Stimulated activated CD4-positive, alpha-beta T cell treated with anti-CD3 and anti-CD28 coated beads, Interleukin-15, amount 100 ng/mL, for 1 hour (primary cell): ENCODE data around the gene IFNA2.
"Not testable (repeated sequence)": the region's sequence is repeated elsewhere in the genome, so short reads cannot be mapped to it uniquely, and the experiment has no call there.

Experiments
- DNase-seq, 2 donors: peaks; one replicate each; pipeline ENCODE4 v3.0.0-alpha.2; 2020; ENCODE audit warnings: low read depth in 1 of 2, low spot score in 1 of 2

The IFNA2 gene

DNA sequence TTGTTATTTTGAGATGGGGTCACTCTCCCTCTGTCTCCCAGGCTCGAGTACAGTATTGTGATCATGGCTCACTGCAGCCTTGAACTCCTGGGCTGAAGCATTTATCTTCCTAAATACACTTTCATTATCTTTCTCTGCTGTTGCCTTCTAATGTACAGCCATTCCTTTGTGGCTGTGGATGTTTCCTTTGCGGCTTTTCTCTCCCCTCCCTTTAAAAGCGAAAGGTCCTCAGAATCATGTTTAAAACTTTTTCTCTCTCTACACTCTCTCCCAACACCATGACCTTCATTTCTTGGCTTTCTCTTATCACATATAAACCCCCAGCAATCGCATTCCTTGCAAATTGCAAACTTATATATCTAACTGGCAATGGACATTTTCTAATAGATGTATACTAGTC lies 1.6 kb downstream of the IFNA2 start:
- DNase-seq, result no peak

- DNase-seq, result no peak
These were observed 3.5 kb downstream of the IFNA2 start for GRCh38 chr9:21381448-21382339.

DNA sequence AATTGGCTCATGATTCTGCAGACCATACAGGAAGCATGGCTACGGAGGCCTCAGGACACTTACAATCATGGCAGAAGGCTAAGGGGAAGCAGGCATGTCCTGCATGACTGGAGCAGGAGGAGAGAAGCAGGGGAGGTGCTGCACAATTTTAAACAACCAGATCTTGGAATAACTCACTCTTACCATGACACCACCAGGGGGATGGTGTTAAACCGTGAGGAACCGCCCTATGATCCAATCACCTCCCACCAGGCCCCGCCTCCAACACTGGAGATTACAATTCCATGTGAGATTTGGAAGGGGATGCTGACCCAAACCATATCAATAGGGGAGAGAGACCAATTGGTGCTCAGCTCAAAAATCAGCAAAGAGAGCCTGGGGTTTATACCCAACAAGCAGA lies 13.7 kb downstream of the IFNA2 start:
- not testable (repeated sequence) for DNase-seq

DNA sequence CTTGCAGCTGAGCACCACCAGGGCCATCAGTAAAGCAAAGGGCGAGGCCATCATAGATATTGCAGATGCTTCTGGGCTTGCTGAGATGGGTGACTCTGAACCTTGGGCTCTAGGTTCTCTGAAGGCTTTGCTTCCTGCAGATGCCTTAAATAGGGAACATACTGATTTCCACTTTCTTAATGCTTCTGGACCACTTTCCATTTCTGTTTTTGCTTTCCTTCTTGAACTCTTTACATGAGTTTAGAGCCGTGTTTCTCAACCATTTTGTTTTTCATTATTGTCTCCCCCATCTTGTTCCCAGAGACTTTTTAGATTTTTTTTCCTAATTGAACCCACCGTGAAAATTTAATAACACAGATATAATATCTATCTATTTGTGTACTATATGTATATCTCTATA lies 17.2 kb downstream of the IFNA2 start, which contains the start of gene IFNA13:
Gene IFNA13 (minus strand): TSS at position 101 of the 400 bp plus-strand sequence. CDS start 47 bp downstream, at position 54.
- no peak for DNase-seq

- not testable (repeated sequence) for DNase-seq
These were observed 18.0 kb downstream of the IFNA2 start for GRCh38 chr9:21367169-21367568.

GRCh38 chr9:21362287-21362686 lies 22.9 kb downstream of the IFNA2 start:
- DNase-seq, result no peak

DNA sequence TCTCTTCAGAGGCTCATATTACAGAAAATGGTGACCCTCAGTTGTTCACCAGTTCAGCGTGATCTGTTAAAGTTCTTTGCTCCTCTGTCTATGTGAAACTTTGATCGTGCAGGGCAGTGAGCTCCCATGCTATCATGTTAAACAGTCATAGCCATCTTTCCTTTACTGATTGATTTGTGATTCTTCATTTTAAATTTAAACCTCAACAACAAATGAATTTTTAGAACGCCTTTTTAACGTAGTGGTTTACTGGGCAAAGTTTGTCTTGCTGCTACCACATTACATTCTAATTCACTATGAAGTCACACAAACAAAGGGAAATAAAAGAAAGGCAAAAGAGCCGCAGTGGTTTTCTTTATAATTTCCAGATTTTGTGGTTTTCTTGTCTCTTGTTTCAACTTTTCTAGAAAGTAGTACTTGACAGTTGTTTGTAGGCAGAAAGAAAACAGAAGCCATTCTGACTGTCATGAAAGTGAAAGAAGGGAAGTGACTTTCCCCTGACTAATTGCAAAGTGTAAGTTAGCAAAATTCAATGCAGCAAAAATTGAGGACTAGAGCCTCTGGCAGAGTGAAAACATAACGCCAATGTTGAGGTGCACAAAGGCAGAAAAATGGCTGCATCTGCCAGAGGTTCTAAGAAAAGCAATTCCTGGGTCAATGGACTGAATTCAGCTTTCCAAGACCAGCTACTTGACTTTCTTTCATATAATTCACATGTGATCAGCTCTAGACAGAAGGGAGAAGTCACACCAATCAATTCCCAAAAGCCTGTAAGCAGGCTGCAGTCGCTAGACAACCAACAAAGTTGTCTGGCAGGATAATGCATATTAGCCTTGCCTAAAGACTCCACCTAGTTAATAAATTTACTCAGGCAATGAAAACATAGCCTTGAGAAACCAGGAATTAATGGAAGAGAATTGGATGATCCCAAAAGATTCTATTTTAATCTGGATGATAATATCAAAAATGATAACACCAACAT lies 27.4 kb downstream of the IFNA2 start:
- DNase-seq, result no peak

- no peak for DNase-seq
These were observed 34.4 kb downstream of the IFNA2 start, which contains the start of gene IFNA6 for GRCh38 chr9:21350787-21351186. TSS of gene IFNA6 (minus strand) at chr9:21350887. CDS start at chr9:21350887, 0 bp downstream.

DNA sequence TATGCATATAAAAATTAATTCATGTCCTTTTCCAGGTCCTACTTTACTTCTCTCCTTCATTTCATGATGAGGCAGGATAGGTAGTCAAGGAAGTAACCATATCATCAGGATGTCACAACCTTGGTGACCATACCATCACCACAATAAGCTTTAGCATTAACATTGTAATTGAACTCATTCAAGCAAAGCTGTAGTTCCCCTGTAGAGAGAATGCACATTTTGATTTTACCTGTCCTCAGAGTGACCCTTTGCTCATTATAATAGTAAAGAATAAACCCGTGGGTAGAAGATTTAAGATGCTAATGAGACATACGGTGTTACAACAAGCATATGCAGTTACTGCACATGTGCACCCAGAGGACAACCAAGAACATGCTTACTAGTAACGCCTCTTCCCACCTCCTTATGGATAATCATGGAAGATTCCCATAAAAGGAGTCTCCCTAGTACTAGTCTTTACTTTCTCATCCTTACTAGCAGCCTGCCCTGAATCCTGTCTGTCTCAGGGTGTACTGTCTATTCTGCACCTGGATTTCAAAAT lies 36.7 kb downstream of the IFNA2 start:
- DNase-seq, result no peak

DNA sequence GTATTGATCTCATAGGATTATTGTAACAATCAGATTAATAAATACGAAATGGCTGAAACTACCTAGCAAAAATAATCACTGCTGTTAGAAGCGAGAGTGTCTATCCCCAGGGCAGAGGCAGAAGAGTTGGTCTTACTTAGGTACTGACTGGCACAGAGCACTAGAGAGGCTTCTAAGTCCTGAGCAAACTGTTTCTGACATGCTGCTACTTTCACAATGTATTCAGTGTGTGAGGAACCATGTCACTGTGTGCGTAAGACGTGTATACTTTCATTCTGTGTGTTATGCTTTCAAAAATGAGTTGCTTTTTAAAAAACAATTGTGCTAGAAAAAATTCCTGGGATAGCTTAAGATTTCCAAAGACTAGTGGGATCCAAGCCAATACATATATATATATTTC lies 44.5 kb downstream of the IFNA2 start:
- DNase-seq, result no peak

DNA sequence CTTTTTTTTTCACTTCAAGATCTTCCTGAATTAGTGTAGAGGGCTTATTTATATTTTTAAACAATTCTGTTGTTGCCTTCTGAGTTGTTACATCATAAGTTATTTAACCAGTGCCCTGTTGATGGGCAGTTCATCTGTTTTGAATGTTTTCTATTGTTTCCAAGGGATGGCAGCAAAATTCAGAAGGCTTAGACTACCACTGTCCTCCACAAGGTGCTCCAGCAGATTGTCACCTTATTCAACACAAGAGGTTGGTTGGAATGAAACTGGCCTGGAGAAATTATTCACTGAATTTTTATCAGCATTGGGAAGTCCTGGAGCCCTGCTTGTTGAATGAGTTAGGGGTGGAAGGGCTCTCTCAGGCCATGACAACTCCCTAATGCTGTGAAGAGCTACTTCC lies 48.7 kb downstream of the IFNA2 start:
- no peak for DNase-seq

DNA sequence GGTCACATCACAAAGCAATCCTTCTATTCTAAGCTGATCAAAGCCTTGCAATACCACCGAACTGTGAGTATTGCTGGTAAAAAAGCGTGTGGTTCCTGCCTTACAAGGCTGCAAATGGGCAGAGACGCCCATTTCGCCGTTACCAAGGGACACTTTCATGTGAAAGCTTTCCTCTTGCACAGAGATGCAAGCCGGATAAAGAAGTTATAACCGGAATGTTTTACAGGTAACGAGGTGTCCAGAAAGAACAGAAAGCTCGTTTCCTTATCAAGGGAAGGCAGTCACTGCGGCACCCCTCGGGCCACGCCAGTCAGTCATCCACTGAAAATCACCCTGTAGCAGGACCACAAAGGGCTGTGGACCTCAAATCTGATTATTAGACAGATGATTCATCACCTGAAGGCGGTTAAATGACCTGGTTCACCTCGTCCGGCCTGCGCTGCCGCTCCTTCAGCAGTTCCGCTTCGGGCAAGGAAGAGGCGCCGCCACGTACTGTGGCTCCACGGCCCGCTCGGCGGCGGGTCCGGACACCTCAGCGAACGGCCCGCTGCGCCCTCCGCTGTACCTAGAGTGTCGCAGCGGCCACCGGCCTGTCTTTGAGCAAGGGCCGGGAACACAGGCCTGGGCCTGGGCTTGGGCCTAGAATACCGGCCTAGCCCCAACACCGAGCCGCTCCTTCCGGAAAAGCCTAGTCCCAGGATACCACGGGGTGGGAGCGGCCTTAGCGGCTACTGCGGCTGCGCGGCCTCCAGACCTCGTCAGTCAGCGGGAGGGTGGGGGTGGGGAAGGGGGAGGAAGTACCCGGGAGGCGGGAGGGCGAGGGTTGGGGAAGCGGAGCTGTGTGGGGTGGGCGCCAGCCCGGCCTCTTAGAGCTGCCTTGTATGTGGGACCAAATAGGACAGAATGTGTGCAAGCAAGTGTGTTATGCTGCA lies 50.2 kb downstream of the IFNA2 start, which contains the start of gene KLHL9:
Gene KLHL9 (minus strand): TSS at position 704 of the 932 bp plus-strand sequence. CDS start 545 bp downstream, at position 159.
- peak; percentile 74 to 75 for DNase-seq
